IMR-90 (cell line): ENCODE data around the gene HRNR. TPM values are rescaled to one million over a fixed set of nuclear protein-coding genes. Genes with fewer than 3 reads are reported as not detected.
A peak's percentile ranks its signal among the peaks of the same experiment; 100 is the strongest.

ENCODE experiments used
- ATAC-seq: fragments of 200-7000 bp; cut with Tn5 transposase; 2 replicates; pipeline ENCODE4 v1.9.1; 2020; ENCODE audit warnings: low read depth, mild to moderate bottlenecking, moderate library complexity
- BruUV-seq: library from RNA; stranded (reverse); fragments of 400-500 nt; replicated peaks from 2 replicates; lab custom pipeline; 2021; lab: Mats Ljungman, UMichigan
- CTCF ChIA-PET: fragments of 300-600 bp; formaldehyde crosslinking; extraction: SDS; loops from one replicate; lab custom pipeline; 2021; ENCODE audit warnings: antibody characterized with exemption; lab: Yijun Ruan, JAX
- POLR2A ChIA-PET: fragments of 300-600 bp; sonication (Branson Sonifier 250); formaldehyde crosslinking; loops from one replicate; lab custom pipeline; 2022; ENCODE audit warnings: antibody characterized with exemption; ENCODE audit not compliant: unreplicated experiment; lab: Charles Lee
- DNase-seq: peaks from one replicate; pipeline ENCODE4 v3.0.0; 2013
- H2AFZ ChIP-seq: replicated peaks from 2 replicates; pipeline ENCODE3; 2013; ENCODE audit warnings: low read length, mild to moderate bottlenecking; ENCODE audit not compliant: poor library complexity
- H2AK5ac ChIP-seq: 2 replicates; pipeline ENCODE4 v1.6.1; 2013; ENCODE audit warnings: low read depth, low read length, inconsistent platforms
- H2AK9ac ChIP-seq: replicated peaks from 2 replicates; pipeline ENCODE3; 2013; ENCODE audit warnings: mild to moderate bottlenecking, low read depth, low read length, moderate library complexity; ENCODE audit not compliant: poor library complexity
- H2BK120ac ChIP-seq: 2 replicates; pipeline ENCODE4 v1.6.1; 2013; ENCODE audit warnings: low read depth, low read length, inconsistent platforms
- H2BK15ac ChIP-seq: 3 replicates; pipeline ENCODE4 v1.6.1; 2013; ENCODE audit warnings: low read depth, low read length, inconsistent platforms
- H2BK20ac ChIP-seq: 2 replicates; pipeline ENCODE4 v1.6.1; 2013; ENCODE audit warnings: low read depth, mild to moderate bottlenecking, inconsistent platforms, low read length, moderate library complexity
- H2BK5ac ChIP-seq: 2 replicates; pipeline ENCODE4 v1.6.1; 2013; ENCODE audit warnings: mild to moderate bottlenecking, low read depth, low read length, inconsistent platforms; ENCODE audit not compliant: poor library complexity, severe bottlenecking
- H3K14ac ChIP-seq: replicated peaks from 2 replicates; pipeline ENCODE4 v1.6.1; 2013; ENCODE audit warnings: low read depth, low read length, inconsistent platforms
- H3K18ac ChIP-seq: 2 replicates; pipeline ENCODE4 v1.6.1; 2013; ENCODE audit warnings: low read depth, low read length, control low read depth
- H3K23ac ChIP-seq: 2 replicates; pipeline ENCODE4 v1.6.1; 2013; ENCODE audit warnings: low read depth, low read length, inconsistent platforms
- H3K27ac ChIP-seq: 2 replicates; pipeline ENCODE4 v1.5.1; 2013; ENCODE audit warnings: mild to moderate bottlenecking, control low read depth, low read length; ENCODE audit not compliant: insufficient read depth
- H3K27me3 ChIP-seq: 2 replicates; pipeline ENCODE4 v1.6.1; 2013; ENCODE audit warnings: low read length; ENCODE audit not compliant: control insufficient read depth, insufficient read depth
- H3K36me3 ChIP-seq: 2 replicates; pipeline ENCODE4 v1.6.1; 2013; ENCODE audit warnings: low read length, mixed read lengths; ENCODE audit not compliant: control insufficient read depth, insufficient read depth
- H3K4ac ChIP-seq: 2 replicates; pipeline ENCODE4 v1.6.1; 2013; ENCODE audit warnings: low read depth, low read length, inconsistent platforms
- H3K4me1 ChIP-seq: 2 replicates; pipeline ENCODE4 v1.6.1; 2013; ENCODE audit warnings: low read length, mixed read lengths; ENCODE audit not compliant: control insufficient read depth, insufficient read depth
- H3K4me2 ChIP-seq: 2 replicates; pipeline ENCODE4 v1.6.1; 2013; ENCODE audit warnings: low read depth, mild to moderate bottlenecking, control low read depth, low read length, moderate library complexity
- H3K4me3 ChIP-seq: 2 replicates; pipeline ENCODE4 v1.5.1; 2013; ENCODE audit warnings: low read depth, mild to moderate bottlenecking, control low read depth, low read length, moderate library complexity; ENCODE audit not compliant: insufficient read depth
- H3K56ac ChIP-seq: 2 replicates; pipeline ENCODE4 v1.6.1; 2013; ENCODE audit warnings: low read length, inconsistent platforms; ENCODE audit not compliant: insufficient read depth; ENCODE audit errors: extremely low read depth
- H3K79me1 ChIP-seq, 2 experiments: 2 replicates each; pipeline ENCODE4 v1.6.1; 2013; ENCODE audit warnings: low read length in 2 of 2, inconsistent platforms in 1 of 2, low read depth in 1 of 2
- H3K9ac ChIP-seq: 2 replicates; pipeline ENCODE4 v1.6.1; 2013; ENCODE audit warnings: low read depth, low read length, control low read depth
- H3K9me1 ChIP-seq: 2 replicates; pipeline ENCODE4 v1.6.1; 2013; ENCODE audit warnings: low read length, inconsistent platforms; ENCODE audit not compliant: insufficient read depth
- H3K9me3 ChIP-seq: 2 replicates; pipeline ENCODE4 v1.6.1; 2013; ENCODE audit warnings: low read length; ENCODE audit not compliant: control insufficient read depth, insufficient read depth
- H4K20me1 ChIP-seq: 2 replicates; pipeline ENCODE4 v1.6.1; 2013; ENCODE audit warnings: low read length, inconsistent platforms; ENCODE audit not compliant: insufficient read depth
- H4K5ac ChIP-seq: 2 replicates; pipeline ENCODE4 v1.6.1; 2013; ENCODE audit warnings: mild to moderate bottlenecking, low read depth, low read length, control low read depth
- H4K8ac ChIP-seq, 2 experiments: 2 replicates each; pipeline ENCODE4 v1.6.1; 2013; ENCODE audit warnings: low read depth in 2 of 2, low read length in 2 of 2, control low read depth in 1 of 2, inconsistent platforms in 1 of 2
- H4K91ac ChIP-seq: 2 replicates; pipeline ENCODE4 v1.6.1; 2013; ENCODE audit warnings: low read depth, low read length, inconsistent platforms; ENCODE audit not compliant: insufficient read depth
- NFE2L2 ChIP-seq: fragments of 150-350 bp; IDR thresholded peaks from 2 replicates; pipeline ENCODE4 v1.6.1; 2016; ENCODE audit warnings: low read depth, mild to moderate bottlenecking, low read length
- RFX5 ChIP-seq: IDR thresholded peaks from 2 replicates; pipeline ENCODE4 v1.8.0; 2012; ENCODE audit warnings: low read depth, mild to moderate bottlenecking, low read length, moderate library complexity
- SMC3 ChIP-seq: fragments of 150-350 bp; IDR thresholded peaks from 2 replicates; pipeline ENCODE4 v1.6.1; 2016; ENCODE audit warnings: low read depth, mild to moderate bottlenecking, antibody characterized with exemption, low read length, moderate library complexity
- WGBS, 2 experiments: methylation state at CpG; one replicate each; pipeline versions ENCODE4 v1.1.5 to v1.1.7; 2013; ENCODE audit warnings: missing lambda C conversion rate in 2 of 2; ENCODE audit not compliant: insufficient read length in 1 of 2; ENCODE audit errors: extremely low coverage in 2 of 2; 5-methylcytosine and 5-hydroxymethylcytosine counted together
- dilution Hi-C: fragments of 300-500 bp; cut with HindIII; formaldehyde crosslinking; loops from one replicate; pipeline ENCODE4 v1.14.3; 2018; ENCODE audit warnings: low sequenced_read_pairs; ENCODE audit not compliant: unreplicated experiment
- in situ Hi-C: fragments of 300-500 bp; cut with MboI; formaldehyde crosslinking; loops from 3 replicates; pipeline ENCODE4 v1.14.3; 2019; ENCODE audit warnings: low sequenced_read_pairs, inconsistent platforms, mixed read lengths
- intact Hi-C: fragments of 100-400 bp; cut with micrococcal nuclease; formaldehyde crosslinking; loops from 2 replicates; pipeline ENCODE4 v1.10.0; 2022
- polyA plus RNA-seq, 3 experiments: library from polyadenylated mRNA; depleted of rRNA; stranded (reverse); fragments of >200 nt; gene quantifications; 2 replicates each; pipeline ENCODE4 v1.2.3, GENCODE V29; 2012; ENCODE audit warnings: low replicate concordance in 1 of 3
- total RNA-seq: library from RNA; depleted of rRNA; stranded (reverse); fragments of >200 nt; gene quantifications from 2 replicates; pipeline ENCODE4 v1.2.3, GENCODE V29; 2012
- TF ChIP-seq, protein P1 (sequence below): fragments of 150-350 bp; IDR thresholded peaks from 2 replicates; pipeline ENCODE4 v1.6.1; 2016; ENCODE audit warnings: low read depth, mild to moderate bottlenecking, low read length, moderate library complexity, borderline replicate concordance
- TF ChIP-seq, protein P2 (sequence below): conservative IDR thresholded peaks from 2 replicates; pipeline ENCODE4 v1.5.1; 2012; ENCODE audit warnings: mild to moderate bottlenecking, low read depth, low read length, improper control_type of control experiment

The HRNR gene
- total and polyA plus RNA-seq, 2 of the 4 experiments (the other 2 are of a cell fraction), result under 0.01 TPM; not detected in 1

DNA sequence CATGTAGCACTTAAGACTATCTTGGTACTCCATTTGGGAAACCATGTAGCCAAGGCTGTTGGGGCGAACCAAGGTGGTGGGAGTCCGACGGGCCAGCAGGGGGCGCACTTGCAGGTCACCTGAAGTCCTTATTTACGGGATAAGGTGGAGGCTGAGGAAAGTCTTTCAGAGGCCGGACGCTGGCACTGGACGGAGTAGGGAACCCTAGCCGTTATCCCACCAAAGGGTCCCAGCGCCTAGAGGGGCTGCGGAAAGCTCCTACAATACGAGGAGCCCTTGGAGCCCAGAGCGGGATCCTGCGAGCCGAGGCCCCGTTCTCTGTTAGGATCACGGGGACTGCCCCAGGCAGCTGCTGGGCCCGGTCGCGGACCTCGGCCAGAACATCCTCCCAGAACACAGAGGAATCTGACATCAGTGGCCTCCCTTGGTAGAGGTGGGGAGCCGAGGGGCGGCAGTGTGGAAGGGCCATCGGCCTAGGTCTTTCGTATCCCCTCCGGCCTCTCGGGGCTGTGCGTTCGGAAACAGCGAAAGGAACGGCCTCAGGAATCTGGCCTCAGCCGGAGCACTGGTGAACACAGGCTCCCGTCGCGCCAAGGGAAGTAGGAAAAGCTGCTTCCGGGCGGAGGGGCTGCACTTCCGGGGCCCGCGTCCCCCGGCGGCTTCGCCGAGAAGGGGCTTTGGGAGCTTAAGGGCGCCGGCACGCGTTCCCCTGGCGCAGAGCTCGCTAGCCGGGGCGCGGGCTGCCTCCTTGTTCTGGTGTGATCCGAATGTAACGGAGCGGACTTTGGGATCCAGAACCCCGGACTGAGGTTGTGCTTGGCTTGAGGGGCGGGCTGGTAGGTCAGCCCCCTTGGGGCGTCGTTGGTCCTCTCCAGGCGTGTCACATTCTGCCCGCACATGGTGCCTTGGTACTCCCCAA lies 35.1 kb downstream of the HRNR start:
- no peak overlapping the region for H2BK15ac ChIP-seq
- no peak overlapping the region for H3K27ac ChIP-seq
- H3K4me2 ChIP-seq, result peak overlapping the region; percentile 60
- no peaks in the 10 kb centered on the region for H3K4me1 ChIP-seq
- no peak overlapping the region for H2BK120ac ChIP-seq
- peak overlapping the region; percentile 66 for H2AK9ac ChIP-seq
- H2AK5ac ChIP-seq, result no peak overlapping the region
- H3K27me3 ChIP-seq, result no peaks in the 10 kb centered on the region
- dilution Hi-C loops, result no loop called here
- H3K14ac ChIP-seq, result no peak overlapping the region
- no peaks in the 10 kb centered on the region for H4K20me1 ChIP-seq
- H3K9me3 ChIP-seq, result no peaks in the 10 kb centered on the region
- H4K8ac ChIP-seq, result peak overlapping the region; percentile 44 to 53; a peak in 1 of 4 replicates
- no peaks in the 10 kb centered on the region for H3K79me1 ChIP-seq
- H3K4me3 ChIP-seq, result peak overlapping the region; percentile 36
- H3K18ac ChIP-seq, result no peak overlapping the region; the same call in 1 of the 2 replicates
- intact Hi-C loops, result loop anchor here (1.0 to 10.0 kb wide), 4 partner anchors 38 to 269 kb away; no protein-coding TSS in a partner anchor
- H3K9ac ChIP-seq, result no peak overlapping the region; the same call in 1 of the 2 replicates
- no peak overlapping the region; the same call in 1 of the 2 replicates for H3K4ac ChIP-seq
- WGBS, 2 experiments, result 13% methylated on average over 28 of the region's 62 CpGs; no CpG with 5 or more reads in 1 of the 2 experiments
- TF ChIP-seq RFX5 (no peak), SMC3 (peak; percentile 17; the same call in 1 of the 2 replicates), NFE2L2 (no peak)
- TF ChIP-seq, protein P1, sequence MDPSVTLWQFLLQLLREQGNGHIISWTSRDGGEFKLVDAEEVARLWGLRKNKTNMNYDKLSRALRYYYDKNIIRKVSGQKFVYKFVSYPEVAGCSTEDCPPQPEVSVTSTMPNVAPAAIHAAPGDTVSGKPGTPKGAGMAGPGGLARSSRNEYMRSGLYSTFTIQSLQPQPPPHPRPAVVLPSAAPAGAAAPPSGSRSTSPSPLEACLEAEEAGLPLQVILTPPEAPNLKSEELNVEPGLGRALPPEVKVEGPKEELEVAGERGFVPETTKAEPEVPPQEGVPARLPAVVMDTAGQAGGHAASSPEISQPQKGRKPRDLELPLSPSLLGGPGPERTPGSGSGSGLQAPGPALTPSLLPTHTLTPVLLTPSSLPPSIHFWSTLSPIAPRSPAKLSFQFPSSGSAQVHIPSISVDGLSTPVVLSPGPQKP, result no peak
- TF ChIP-seq, protein P2, sequence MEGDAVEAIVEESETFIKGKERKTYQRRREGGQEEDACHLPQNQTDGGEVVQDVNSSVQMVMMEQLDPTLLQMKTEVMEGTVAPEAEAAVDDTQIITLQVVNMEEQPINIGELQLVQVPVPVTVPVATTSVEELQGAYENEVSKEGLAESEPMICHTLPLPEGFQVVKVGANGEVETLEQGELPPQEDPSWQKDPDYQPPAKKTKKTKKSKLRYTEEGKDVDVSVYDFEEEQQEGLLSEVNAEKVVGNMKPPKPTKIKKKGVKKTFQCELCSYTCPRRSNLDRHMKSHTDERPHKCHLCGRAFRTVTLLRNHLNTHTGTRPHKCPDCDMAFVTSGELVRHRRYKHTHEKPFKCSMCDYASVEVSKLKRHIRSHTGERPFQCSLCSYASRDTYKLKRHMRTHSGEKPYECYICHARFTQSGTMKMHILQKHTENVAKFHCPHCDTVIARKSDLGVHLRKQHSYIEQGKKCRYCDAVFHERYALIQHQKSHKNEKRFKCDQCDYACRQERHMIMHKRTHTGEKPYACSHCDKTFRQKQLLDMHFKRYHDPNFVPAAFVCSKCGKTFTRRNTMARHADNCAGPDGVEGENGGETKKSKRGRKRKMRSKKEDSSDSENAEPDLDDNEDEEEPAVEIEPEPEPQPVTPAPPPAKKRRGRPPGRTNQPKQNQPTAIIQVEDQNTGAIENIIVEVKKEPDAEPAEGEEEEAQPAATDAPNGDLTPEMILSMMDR, result peak; percentile 49
- H2AFZ ChIP-seq, result peak overlapping the region; percentile 95
- no peak overlapping the region for H2BK20ac ChIP-seq
- ChIA-PET CTCF (interaction anchor here (1.0 to 1.5 kb wide), 3 partner anchors 38 to 270 kb away, joined by 3 to 4 read pairs (median 4); no protein-coding TSS in a partner anchor), POLR2A (no interaction called here)
- H3K56ac ChIP-seq, result no peak overlapping the region
- DNase-seq (peak; percentile 30), ATAC-seq (peak; percentile 45)
- in situ Hi-C loops, result no loop called here
- H3K9me1 ChIP-seq, result no peaks in the 10 kb centered on the region
- BruUV-seq, result no TSS peak
- no peaks in the 10 kb centered on the region for H3K36me3 ChIP-seq
- H4K91ac ChIP-seq, result no peak overlapping the region
- H4K5ac ChIP-seq, result 0 out of 2 replicates have a peak overlapping the region, but pooled peaks have one; percentile 21
- H2BK5ac ChIP-seq, result no peak overlapping the region
- H3K23ac ChIP-seq, result no peak overlapping the region
